GM12873 (cell line): Measurements from ENCODE around the gene C2CD2.

Experiments
- TF ChIP-seq, protein P1 (sequence below): IDR thresholded peaks from 2 replicates; pipeline ENCODE4 v1.5.1; 2012; ENCODE audit warnings: low read depth, mild to moderate bottlenecking, moderate library complexity, low read length, control low read depth; ENCODE audit not compliant: insufficient read depth; ENCODE audit errors: missing control alignments

The C2CD2 gene

DNA sequence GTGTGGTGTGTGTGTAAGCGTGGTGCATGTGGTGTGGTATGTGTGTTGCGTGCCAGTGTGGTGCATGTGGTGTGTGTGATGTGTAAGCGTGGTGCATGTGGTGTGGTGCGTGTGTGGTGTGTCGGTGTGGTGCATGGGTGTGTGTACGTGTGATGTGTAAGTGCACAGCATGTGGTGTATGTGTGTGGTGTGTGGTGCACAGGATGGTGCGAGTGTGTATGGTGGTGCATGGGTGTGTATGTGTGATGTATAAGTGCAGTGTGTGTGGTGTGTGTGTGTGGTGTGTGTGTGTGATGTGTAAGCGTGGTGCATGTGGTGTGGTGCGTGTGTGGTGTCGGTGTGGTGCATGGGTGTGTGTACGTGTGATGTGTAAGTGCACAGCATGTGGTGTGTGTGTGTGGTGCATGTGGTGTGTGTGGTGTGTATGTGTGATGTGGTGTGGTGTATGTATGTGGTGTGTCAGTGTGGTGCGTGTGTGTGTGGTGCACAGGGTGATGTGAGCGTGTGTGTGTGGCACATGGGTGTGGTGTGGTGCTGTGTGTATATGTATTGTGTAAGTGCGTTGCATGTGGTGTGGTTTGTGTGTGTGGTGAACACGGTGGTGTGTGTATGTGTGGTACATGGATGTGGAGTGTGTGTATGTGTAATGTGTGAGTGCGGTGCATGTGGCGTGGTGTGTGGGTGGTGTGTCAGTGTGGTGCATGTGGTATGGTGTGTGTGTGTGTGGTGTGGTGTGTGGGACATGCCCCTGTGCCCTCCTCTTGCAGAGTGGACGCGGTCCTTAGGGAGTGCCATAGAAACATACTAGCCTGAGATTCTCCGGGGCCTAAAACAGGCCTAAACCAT is 1.1 kb upstream of the C2CD2 start:
- TF ChIP-seq, protein P1, sequence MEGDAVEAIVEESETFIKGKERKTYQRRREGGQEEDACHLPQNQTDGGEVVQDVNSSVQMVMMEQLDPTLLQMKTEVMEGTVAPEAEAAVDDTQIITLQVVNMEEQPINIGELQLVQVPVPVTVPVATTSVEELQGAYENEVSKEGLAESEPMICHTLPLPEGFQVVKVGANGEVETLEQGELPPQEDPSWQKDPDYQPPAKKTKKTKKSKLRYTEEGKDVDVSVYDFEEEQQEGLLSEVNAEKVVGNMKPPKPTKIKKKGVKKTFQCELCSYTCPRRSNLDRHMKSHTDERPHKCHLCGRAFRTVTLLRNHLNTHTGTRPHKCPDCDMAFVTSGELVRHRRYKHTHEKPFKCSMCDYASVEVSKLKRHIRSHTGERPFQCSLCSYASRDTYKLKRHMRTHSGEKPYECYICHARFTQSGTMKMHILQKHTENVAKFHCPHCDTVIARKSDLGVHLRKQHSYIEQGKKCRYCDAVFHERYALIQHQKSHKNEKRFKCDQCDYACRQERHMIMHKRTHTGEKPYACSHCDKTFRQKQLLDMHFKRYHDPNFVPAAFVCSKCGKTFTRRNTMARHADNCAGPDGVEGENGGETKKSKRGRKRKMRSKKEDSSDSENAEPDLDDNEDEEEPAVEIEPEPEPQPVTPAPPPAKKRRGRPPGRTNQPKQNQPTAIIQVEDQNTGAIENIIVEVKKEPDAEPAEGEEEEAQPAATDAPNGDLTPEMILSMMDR, result no peak

DNA sequence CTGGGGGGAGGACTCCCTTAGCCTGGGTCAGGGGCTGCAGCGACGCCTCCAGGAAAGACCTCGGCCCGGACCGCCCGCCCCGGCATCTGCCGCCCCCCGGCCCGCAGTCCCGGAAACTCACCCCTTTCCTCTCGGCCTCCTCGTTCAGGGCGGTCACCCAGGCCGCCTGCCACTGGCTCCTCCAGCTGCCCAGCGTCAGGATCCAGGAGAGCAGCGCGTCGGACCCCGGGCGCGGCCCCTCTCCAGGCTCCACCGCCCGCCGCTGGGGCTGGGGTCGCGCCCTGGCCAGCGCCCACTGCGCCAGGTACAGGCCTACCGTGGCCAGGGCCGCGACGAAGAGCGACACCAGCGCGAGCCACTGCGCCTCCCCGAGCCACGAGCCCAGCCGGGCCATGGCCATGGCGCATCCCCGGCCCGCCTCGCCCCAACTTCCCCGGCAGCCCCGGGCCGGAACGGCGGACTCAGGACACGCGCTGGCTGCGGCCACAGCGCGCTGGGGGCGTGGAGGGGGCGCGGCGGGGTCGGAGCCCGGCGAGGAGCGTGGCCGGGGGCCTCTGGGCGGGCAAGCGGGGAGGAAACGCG is 478 bp downstream of the C2CD2 start:
- TF ChIP-seq, protein P1, result no peak

DNA sequence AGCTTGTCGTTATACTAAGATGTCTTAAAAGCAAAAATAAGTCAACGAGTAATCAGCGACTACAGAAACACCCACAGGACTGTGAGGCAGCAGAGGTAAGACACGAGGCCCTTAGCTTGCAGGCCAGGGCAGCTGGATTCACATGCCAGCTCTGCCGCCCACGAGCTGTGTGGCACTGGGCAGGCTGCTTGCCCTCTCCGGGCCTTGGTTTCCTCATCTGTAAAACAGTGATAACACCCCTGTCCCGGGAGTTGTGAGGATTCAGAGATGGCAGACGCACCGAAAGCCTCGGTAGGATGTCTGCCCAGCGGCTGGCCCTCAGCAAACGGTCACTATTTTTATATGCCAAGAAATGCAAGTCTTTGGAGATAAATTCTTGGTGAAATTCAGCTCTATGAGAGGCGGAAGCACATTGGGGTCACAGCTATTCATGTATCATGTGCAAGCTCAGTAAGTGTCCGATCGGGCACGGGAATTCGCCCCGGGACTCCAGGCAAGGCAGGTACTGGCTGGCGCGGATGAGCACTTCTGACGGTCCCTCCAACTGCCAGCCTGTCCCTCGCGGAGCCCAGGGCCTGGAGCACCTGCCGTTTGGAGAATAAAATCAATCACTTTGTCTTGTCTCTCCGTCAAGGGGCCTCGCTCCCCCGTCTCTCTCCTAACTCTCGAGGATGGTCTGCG is 1.1 kb downstream of the C2CD2 start:
- TF ChIP-seq, protein P1, result no peak

DNA sequence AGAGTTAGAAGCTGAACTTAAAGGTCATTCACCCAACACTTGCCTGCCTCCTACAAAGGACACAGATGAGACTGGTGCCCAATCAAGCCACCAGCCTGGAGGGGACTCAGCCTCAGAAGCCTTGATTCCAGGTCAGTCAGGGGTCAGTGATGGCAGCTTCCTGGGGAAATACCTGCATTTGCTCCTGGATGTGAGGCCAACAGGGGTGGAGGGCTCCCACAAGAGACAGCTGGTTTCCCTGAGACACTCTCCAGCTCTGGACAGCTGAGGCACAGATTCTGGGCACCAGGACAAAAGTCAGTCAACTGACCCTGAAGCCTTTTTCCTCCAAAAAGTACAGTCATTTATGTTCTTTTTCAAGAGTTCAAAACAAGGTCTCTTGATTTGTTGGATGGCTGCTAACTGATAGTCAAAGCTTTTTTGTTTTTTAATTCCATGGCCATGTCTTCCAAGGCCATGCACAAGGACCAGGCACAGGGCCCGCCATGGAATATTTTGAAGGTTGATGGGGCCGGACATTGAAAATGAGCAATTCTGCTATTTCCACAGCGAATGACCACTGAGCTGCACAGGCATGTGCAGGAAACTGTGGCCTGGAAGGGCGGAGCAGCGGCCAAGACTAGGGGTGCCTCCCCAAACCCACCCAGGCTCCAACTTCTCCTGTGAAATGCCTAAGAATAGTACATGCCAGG is 1.8 kb downstream of the C2CD2 start:
- TF ChIP-seq, protein P1, result no peak

DNA sequence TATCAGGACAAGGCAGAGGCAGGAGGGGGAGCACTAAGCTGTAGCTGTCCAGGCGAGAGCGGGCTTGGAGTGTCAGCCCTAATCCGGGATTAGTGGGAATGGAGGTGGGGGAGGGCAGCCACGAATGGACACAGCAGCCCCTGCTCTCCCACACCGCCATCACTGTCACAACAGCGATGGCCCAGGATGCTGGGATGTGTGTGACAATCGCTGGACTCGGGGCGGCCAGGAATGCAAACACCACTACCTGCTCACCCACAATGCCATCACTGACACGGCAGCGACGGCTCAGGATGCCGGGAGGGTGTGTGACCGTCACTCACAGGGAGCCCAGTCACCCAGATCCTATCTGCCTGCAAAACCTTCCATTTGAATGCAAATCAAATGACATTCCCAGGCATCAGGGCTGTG is 2.9 kb downstream of the C2CD2 start:
- TF ChIP-seq, protein P1, result no peak

DNA sequence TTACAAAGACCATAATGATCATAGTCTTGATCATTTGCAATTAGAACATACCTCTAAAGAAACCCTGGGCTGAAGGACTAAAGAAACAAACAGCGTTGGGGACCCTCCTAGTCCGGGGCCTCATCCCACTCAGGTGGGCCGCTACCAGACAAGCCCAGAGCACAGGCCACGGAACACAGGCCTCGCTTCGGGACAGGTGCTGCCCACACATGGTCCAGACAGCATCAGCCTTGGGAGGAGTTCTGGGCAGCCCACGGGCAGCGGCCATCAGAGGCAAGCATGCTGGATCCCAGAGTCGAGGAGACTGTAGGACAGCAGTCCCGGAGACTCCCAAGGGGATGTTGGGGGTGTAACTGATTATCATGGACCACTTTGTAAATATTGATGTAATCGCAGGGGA is 4.9 kb downstream of the C2CD2 start:
- TF ChIP-seq, protein P1, result no peak
